Measurements from ENCODE around the gene SYTL1. TPM values are rescaled to one million over a fixed set of nuclear protein-coding genes. Genes with fewer than 3 reads are reported as not detected.

The SYTL1 gene
- total and polyA plus RNA-seq, 9 of the 15 experiments (the other 6 are each of a cell fraction or from before 2014, with no cell fraction given), result 0.04 to 9.3 (median 1.7) TPM

DNA sequence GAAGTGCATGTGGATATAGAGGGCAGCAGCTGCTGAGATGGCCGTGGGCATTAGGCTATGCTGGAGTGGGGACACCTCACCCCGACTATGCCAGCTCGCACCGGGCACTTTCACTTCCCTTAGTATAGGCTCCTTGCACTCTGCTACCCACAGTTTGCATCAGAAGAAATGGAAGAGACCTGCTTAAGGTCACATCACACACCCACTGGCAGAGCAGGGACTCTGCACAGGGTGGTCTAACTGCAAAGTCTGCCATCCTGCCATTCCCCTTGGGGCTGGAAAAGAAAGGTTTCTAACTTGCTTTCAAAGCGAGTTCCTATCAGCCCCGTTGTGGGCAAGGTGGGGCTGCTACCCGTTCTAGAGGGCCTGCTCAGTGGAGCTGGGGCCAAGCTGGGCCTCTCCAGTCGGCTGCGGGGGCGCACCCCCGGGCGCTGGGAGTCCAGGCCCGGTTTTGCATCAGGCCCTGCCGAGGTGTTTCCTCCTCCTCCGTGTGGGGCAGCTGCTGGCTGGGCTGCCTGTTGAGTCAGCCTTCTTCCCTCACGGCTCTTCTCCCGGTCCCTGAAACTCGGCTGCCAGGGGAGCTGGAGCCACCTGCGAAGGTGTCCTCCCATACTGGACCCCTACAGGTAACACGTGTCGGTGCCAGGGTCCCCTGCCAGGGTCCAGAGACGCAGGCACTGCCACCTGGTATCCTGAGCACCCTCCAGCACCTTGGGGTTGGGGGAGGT, at the start of gene SYTL1 (continued):
- TF ChIP-seq, protein P1, sequence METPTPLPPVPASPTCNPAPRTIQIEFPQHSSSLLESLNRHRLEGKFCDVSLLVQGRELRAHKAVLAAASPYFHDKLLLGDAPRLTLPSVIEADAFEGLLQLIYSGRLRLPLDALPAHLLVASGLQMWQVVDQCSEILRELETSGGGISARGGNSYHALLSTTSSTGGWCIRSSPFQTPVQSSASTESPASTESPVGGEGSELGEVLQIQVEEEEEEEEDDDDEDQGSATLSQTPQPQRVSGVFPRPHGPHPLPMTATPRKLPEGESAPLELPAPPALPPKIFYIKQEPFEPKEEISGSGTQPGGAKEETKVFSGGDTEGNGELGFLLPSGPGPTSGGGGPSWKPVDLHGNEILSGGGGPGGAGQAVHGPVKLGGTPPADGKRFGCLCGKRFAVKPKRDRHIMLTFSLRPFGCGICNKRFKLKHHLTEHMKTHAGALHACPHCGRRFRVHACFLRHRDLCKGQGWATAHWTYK (CRISPR knock-in tag; IDR thresholded peaks at IDR 0.05), result no peak
- no peak for TF ChIP-seq CEBPB (tag; IDR thresholded peaks at IDR 0.05)
- no peak for TF ChIP-seq TCFL5 (CRISPR knock-in tag; conservative IDR thresholded peaks at IDR 0.05)
- TF ChIP-seq ILF3 (IDR thresholded peaks at IDR 0.05; ENCODE audit: borderline replicate concordance), result no peak
- TF ChIP-seq LCOR (CRISPR knock-in tag; IDR thresholded peaks at IDR 0.05), result no peak
- TF ChIP-seq POLR3G (IDR thresholded peaks at IDR 0.05; ENCODE audit: extremely low read depth, insufficient read length, insufficient replicate concordance), result no peak
- TF ChIP-seq, protein P2, sequence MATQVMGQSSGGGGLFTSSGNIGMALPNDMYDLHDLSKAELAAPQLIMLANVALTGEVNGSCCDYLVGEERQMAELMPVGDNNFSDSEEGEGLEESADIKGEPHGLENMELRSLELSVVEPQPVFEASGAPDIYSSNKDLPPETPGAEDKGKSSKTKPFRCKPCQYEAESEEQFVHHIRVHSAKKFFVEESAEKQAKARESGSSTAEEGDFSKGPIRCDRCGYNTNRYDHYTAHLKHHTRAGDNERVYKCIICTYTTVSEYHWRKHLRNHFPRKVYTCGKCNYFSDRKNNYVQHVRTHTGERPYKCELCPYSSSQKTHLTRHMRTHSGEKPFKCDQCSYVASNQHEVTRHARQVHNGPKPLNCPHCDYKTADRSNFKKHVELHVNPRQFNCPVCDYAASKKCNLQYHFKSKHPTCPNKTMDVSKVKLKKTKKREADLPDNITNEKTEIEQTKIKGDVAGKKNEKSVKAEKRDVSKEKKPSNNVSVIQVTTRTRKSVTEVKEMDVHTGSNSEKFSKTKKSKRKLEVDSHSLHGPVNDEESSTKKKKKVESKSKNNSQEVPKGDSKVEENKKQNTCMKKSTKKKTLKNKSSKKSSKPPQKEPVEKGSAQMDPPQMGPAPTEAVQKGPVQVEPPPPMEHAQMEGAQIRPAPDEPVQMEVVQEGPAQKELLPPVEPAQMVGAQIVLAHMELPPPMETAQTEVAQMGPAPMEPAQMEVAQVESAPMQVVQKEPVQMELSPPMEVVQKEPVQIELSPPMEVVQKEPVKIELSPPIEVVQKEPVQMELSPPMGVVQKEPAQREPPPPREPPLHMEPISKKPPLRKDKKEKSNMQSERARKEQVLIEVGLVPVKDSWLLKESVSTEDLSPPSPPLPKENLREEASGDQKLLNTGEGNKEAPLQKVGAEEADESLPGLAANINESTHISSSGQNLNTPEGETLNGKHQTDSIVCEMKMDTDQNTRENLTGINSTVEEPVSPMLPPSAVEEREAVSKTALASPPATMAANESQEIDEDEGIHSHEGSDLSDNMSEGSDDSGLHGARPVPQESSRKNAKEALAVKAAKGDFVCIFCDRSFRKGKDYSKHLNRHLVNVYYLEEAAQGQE (IDR thresholded peaks at IDR 0.05; ENCODE audit: borderline replicate concordance), result no peak
- TF ChIP-seq, protein P2 (CRISPR knock-in tag; IDR thresholded peaks at IDR 0.05; ENCODE audit: low read depth), result no peak
- TF ChIP-seq, protein P3, sequence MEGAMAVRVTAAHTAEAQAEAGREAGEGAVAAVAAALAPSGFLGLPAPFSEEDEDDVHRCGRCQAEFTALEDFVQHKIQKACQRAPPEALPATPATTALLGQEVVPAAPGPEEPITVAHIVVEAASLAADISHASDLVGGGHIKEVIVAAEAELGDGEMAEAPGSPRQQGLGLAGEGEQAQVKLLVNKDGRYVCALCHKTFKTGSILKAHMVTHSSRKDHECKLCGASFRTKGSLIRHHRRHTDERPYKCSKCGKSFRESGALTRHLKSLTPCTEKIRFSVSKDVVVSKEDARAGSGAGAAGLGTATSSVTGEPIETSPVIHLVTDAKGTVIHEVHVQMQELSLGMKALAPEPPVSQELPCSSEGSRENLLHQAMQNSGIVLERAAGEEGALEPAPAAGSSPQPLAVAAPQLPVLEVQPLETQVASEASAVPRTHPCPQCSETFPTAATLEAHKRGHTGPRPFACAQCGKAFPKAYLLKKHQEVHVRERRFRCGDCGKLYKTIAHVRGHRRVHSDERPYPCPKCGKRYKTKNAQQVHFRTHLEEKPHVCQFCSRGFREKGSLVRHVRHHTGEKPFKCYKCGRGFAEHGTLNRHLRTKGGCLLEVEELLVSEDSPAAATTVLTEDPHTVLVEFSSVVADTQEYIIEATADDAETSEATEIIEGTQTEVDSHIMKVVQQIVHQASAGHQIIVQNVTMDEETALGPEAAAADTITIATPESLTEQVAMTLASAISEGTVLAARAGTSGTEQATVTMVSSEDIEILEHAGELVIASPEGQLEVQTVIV (CRISPR knock-in tag; IDR thresholded peaks at IDR 0.05; ENCODE audit: borderline replicate concordance), result no peak
- TF ChIP-seq, protein P4, sequence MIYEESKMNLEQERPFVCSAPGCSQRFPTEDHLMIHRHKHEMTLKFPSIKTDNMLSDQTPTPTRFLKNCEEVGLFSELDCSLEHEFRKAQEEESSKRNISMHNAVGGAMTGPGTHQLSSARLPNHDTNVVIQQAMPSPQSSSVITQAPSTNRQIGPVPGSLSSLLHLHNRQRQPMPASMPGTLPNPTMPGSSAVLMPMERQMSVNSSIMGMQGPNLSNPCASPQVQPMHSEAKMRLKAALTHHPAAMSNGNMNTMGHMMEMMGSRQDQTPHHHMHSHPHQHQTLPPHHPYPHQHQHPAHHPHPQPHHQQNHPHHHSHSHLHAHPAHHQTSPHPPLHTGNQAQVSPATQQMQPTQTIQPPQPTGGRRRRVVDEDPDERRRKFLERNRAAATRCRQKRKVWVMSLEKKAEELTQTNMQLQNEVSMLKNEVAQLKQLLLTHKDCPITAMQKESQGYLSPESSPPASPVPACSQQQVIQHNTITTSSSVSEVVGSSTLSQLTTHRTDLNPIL (CRISPR knock-in tag; IDR thresholded peaks at IDR 0.05), result no peak

Data from K562 (cell line).